Activated CD4-positive, alpha-beta T cell treated with anti-CD3 and anti-CD28 coated beads, Interleukin-2, Interleukin-4, amounts not matched to agents 100 ng/mL and 50 ng/mL, durations not matched to agents 16 hours and 8 hours (primary cell): ENCODE data around the gene GUCY1A1.

Experiments used
- DNase-seq: peaks from one replicate; pipeline ENCODE4 v3.0.0-alpha.2; 2020; ENCODE audit warnings: low spot score

GUCY1A1 gene

DNA sequence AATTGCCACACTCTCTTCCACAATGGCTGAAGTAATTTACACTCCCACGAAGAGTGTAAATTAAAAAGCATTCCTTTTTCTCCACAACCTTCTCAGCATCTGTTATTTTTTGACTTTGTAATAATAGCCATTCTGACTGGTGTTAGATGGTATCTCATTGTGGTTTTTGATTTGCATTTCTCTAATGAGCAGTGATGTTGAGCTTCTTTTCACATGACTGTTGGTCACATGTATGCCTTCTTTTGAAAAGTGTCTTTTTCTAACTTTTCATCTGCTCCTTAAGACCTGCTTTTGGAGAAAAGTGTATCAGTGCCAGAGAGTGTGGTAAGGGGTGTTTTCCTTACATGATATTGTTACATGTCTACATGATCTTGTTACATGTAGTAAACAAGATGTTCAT, 25.7 kb downstream of the GUCY1A1 start:
- DNase-seq = no peak

DNA sequence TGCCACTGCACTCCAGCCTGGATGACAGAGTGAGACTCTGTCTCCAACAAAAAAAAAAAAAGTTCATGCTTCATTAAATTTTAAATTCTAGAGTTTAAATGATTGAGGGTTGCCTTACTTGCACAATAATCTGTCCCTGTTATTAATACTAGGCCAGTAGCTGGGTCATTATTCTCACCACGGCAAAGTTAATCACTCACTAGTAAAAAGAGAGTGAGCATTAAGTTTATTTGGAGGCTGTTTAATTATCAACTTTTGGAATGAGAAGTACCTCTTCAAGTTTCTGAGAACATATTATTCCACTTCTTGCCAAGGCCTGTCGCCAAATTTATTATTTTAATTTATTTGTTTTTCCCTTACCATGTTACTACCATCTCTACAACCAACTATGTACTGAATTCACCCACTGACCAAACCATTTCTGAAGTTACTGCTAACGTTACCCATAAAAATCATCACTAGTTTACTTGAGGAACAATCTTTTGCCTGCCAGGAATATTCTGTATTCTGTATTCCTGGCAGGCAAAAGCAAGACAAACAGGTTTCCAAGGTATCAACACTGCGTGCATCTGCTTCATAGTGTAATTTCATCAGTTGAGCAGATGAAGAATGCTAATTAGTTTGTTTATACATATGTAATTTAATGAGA, 26.5 kb downstream of the GUCY1A1 start:
- DNase-seq = no peak

DNA sequence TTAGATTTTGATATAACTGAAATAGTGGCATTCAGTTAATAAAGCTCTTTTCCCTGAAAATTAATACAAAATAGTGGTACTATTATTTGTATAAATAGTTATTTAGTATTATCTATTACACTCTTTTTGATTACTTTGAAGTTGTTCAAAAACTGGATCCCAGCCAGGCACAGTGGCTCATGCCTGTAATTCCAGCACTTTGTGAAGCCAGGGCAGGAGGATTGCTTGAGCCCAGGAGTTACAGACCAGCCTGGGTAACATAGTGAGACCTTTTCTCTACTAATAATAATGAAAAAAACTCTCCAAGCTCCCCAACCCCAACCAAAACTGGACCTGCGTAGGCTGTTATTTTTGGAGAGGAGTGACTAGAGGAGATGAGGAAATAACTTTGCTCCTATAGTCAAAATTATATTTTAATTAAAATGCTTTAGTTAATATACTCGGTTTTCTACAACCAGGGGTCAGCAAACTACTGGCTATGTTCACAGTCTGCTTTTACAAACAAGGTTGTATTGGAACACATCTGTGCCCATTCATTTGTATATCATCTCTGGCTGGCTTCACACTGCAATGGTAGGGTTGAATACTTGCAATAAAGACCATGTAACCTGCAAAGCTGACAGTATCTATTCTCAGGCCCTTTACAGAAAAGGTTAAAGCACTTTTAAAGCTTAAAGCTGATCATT, 27.6 kb downstream of the GUCY1A1 start:
- DNase-seq = no peak

DNA sequence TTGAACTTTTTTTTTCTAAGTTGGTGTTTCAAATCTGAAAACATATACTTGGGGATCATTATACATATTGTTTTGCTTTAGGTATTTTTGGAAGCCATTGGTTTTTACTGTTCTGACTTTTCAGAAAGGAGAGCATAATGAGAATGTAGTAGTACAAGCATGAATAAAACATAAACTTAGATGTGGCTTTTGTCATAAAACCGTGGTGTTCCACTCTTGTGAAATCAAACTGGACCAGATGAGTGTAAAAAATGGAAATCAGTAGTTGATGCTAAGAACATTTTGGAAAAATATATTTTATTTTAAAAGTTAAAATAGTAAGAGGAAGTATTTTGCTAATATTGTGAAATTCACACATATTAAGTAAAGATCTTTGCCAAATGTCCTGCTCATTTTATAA, 29.6 kb downstream of the GUCY1A1 start:
- no peak for DNase-seq

DNA sequence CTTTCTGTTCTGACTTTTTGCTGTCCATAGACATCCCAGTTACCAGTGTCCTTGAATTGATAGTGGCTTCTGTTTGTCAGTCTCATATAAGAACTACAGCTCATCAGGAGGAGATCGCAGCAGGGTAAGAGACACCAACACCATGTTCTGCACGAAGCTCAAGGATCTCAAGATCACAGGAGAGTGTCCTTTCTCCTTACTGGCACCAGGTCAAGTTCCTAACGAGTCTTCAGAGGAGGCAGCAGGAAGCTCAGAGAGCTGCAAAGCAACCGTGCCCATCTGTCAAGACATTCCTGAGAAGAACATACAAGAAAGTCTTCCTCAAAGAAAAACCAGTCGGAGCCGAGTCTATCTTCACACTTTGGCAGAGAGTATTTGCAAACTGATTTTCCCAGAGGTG, 30.1 kb downstream of the GUCY1A1 start:
- no peak for DNase-seq

DNA sequence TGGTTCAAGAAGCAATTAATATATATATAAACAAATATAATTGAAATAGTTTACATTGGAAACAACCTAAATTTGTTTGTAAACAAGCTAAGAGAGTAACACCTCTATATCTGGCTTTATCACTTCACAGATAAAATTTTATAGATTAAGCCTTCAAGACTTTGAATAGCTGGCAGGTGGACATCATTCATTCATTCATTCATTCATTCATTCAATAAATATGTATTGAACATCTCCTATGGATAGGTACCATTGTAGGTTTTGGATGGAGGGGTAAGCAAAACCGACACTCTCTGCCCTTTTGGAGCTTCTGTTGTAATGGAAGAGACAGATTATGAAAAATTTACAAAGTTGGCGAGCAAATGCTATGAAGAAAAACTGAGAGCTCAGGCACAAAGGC, 35.2 kb downstream of the GUCY1A1 start:
- DNase-seq = no peak

DNA sequence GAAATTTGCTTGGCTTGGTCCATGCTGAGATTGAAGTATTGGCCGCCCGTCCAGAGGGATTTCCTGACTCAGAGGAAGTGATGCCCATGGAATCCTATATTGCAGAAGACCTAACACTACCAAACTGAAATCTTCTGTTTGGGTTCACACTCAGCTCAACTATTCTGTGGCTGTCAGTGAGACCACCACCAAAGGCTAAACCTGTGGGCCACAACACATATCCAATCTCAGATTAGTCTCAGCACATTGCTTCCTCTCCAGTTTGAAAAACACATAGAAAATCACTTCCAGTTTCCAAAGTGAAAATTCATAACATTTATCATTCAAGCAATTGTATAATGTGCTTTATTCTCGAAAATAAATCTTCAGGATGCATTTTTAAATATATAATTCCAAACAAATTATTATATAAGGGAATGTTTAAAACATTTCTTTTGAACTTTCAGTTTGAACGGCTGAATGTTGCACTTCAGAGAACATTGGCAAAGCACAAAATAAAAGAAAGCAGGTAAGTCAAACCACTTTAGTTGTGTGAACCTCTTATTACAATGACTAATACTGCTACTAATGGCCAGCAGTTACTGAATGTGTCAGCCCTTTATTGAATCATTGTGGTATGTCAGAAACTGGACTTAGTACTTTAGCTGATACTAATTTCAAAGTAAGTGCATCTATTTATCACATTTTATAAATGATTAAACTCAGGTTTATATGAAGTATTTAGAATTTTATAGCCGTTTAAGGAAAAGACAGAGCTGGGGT, 37.0 kb downstream of the GUCY1A1 start:
- DNase-seq = no peak

DNA sequence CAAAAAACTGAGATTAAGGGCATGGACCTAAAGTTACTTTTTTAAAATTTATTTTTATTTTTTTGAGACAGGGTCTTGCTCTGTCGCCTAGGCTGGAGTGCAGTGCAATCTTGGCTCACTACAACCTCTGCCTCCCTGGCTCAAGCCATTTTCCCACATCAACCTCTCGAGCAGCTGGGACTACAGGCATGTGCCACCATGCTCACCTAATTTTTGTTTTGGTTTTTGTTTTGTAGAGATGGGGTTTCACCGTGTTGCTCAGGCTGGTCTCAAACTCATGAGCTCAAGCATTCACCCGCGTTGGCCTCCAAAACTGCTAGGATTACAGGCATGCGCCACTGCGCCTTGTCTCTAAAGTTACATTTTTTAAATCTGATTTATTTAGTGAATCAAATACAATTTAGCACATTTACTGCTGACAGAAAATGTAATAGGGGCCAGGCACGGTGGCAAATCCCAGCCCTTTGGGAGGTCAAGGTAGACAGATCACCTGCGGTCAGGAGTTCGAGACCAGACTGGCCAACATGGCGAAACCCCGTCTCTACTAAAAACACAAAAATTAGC, 38.3 kb downstream of the GUCY1A1 start:
- DNase-seq = no peak

DNA sequence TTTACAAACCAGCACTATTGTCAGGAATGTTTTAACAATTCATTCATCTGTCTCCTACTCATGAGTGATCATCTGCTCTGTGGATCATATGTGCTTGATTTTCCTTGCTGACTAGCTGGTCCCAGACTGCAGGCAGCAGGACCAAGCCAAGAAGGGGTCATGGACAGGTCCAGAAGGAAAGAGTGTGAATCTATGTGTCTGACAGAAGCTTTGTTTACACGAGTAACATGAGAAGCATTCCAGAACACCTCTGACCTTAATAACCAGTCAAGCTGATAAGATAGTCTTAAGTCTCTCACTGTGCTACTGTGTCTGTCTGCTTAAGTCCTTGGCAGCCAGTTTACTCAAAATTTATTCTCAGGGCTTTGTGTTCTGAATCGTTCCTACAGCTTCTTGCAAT, 39.0 kb downstream of the GUCY1A1 start:
- DNase-seq = no peak

DNA sequence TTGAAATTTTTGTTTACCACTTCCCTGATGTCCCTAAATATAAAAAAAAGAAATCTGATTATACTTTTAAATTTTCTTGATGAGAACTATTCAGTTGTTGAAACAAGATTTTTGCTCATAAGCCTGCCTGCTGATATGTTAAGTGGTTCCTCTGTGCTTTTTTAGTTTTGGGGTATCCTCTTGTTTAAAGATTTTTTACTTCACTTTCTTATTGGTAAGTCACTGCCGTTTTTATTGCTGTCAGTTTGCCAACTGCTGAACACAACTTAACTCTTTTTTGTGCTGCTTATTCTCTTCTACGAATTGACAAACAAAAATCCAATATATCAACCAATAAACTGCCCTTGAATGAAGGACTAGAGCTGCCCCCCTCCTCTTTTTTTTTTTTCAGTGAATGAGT, 39.5 kb downstream of the GUCY1A1 start:
- no peak for DNase-seq

DNA sequence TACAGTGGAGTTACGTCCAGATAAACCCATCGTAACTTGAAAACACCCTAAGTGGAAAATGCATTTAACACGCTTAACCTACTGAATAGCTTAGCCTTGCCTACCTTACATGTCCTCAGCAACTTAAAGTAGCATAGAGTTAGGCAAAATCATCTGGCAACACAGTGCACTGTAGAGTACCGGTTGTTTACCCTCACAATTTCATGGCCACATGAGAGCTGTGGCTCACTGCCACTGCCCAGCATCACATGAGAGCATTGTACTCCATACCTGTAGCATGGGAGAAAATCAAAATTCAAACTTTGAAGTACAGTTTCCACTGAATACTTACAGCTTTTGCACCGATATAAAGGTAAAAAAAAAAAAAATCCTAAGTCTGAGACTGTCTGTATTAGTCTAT, 40.6 kb downstream of the GUCY1A1 start:
- no peak for DNase-seq

DNA sequence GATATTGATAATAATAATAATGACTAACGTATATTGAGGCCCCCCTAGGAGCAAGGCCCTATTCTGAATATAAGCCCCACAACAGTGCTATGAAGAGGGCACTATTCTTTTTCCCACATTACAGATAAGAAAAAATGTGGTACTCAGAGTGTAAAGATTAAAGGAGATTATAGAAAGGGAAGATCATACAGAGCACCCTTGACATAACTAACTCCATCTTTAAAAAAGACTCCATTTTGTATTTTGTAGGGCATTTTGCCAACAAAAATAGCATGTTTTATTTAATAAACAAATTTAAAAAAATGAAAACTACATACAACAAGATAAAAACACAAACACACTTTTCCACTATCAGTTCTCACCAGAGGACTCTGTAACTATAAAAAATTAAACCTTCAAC, 42.1 kb downstream of the GUCY1A1 start:
- DNase-seq = no peak

DNA sequence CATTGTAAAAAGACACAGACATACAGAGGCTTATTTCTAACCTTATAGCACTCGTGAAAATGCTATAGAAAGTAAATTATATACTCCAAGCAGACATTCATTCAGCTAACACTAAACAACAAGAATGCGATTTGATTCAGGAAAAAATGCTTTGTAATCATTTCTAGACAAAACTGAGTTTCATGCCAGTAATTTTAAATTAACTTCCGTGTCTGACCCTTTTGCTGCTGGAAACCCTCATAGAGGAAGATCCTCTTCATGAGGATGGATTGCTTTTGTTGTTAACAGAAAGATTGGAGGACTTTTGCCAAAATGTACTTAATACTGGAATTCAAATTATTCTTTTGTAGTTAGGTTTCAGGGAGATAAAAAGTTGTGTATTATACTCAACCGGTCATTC, 43.3 kb downstream of the GUCY1A1 start:
- DNase-seq = no peak

DNA sequence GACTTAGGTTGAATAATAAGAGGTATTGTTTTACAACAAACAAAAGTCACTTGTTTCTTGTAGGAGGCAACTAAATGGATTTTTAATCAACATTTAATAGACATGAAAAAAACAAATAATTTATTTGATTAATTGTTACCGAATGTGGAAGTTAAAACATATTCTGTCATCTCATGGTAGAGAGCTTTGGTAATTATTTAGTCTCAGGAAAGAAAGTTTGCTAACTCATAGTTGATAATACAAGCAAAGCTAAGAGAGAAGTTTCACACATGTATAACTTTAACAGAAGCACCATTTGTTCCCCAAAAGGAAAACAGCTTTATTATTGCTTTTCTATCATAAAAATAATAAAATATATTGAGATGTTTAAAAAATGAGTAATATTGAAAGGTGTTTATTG, 44.9 kb downstream of the GUCY1A1 start:
- no peak for DNase-seq

DNA sequence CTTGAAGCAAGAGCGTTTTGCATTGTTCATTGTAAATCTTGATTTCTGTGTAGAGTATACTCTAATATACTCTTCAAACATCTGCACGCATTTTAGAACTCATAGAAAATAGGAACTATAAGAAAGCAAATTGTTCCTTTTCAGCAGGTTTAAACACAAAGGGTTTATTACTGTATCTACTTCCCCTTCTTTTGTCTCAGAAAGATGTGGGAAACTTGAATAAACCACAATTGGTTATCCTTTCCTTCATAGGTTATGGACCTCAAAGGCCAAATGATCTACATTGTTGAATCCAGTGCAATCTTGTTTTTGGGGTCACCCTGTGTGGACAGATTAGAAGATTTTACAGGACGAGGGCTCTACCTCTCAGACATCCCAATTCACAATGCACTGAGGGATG, 46.2 kb downstream of the GUCY1A1 start:
- no peak for DNase-seq

DNA sequence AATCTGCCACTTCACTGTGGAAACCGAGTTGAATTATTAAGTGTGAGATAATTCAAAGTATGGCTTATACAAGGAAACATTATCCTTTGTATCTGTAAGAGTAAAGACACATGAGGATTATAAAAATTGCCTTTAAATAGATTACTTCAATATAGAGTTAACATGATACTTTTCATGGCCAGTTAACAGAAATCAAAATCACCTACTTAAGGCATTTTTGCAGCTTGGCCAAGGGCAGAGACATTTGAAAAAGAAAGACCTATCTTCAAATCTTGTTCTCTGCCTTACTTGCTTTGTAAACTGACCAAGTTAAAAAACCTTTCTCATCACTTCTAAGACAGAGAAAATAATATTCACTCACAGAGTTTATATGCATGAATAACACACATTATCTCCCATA, 47.3 kb downstream of the GUCY1A1 start:
- DNase-seq = no peak

DNA sequence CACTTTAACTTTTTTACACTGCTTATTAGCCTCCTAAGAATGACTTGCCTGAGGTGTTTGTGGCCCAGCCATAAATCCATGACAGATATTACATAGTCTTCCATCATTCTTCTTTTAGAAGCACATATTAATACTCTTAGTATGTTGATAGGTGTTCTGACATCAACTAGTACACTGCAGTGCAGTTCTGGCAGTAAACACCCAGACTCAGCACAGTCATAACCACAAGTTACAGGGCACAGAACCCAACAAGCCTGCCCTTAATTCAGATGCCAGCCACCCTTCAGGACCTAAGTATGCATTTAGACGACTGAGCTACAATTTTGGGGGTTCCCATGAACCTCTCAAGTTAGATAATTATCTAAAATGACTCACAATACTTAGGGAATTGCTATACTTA, 55.7 kb downstream of the GUCY1A1 start:
- DNase-seq = no peak

DNA sequence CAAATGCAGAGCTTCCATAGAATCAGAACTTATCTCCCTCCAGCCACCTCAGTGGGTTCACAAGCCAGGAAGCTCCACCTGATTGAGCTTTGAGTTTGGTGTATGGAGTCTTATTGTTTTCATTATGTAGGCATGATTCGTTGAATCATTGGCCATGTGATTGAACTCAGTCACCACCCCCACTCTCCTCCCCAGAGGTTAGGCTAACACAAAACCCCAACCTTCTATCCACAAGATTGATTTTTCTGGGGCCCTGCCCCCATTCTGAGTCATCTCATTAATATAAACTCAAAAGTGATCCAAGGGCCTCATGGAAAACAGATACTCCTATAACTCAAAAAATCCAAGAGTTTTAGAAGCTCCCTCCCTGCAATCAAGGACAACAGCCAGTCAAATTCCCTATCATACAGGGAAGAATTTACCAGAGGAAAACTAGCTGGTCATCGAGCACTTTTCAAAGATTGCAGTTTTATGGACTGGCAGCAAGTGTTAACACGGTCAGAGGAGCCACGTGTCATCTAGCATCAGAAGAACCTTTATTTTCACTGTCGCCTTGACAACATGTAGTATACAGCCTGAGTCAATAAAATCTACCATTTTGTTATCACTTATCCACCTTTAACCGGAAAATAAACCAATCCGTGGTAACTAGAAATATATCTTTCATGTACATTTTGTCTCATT, 56.3 kb downstream of the GUCY1A1 start:
- no peak for DNase-seq

DNA sequence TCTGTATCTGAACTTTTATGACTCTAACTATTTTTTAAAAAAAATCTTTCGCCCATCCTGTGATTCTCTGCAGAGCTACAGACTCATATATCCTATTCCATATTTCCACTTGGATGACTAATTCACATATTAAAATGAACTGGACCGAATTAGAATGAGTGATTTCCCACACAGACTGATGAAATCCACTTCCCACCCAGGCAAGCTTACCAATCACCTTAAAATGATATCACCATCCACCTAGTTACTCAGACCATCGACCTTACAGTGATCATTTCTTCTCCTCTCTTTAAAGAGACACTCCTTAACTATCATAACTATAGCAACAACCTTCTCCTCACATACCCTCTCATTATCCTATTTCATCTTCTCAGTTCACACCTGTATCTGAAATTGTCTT, 58.1 kb downstream of the GUCY1A1 start:
- DNase-seq = no peak

DNA sequence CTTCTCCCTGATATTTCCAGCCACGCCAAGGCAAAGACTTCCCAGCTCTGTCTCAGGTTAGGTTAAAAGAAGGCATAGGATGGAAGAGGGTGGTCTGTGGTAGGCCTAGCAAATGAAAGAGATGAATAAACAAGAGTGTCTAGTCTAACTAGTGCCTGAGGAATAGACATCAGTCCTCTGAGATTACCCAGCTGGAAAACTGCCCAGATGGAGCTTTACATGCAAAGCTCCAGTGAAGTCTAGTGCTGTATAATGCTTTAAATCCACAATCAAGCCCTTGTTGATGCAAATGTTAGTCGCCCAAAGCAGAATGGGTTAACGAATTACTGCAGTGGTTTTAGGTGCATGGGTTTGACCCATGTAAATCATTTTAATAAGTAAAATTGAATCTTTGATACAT, 67.4 kb downstream of the GUCY1A1 start:
- no peak for DNase-seq

DNA sequence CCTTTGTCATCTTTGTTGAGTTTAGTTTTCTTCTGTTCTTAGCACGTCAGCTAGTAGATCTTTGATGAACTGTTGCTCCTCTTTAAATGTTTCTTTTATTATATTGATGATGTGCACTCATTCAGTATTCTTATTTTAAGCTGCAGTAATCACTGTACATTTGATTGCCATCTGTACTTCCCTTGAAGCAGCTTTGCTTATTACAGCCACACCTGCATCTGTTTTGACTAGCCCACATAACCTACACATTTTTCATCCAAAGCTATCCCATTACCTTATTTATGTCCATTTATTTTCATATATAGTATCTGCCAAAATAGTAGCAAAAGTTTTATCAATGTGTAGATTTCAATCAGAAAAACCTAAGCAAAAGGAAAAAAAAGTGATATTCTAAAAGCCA, 68.3 kb downstream of the GUCY1A1 start:
- DNase-seq = no peak

DNA sequence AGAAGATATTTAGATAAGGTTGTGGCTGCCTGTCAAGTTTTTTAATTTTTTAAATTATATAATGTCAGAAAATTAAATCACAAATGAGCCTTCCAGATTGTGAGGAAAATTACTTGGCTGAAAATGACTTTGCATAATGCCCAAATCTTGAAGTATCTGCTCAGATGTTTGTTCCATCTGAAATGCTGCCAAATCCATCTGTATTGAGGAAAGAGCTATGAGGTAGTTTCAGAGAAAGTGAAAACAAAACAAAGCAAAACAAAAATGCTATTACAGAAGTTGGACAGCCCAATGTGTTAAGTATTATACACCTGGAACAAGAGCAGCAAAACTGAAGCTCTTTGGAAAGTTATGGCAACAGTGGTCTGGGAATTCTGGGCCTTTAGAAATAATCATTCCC, 68.8 kb downstream of the GUCY1A1 start:
- no peak for DNase-seq

DNA sequence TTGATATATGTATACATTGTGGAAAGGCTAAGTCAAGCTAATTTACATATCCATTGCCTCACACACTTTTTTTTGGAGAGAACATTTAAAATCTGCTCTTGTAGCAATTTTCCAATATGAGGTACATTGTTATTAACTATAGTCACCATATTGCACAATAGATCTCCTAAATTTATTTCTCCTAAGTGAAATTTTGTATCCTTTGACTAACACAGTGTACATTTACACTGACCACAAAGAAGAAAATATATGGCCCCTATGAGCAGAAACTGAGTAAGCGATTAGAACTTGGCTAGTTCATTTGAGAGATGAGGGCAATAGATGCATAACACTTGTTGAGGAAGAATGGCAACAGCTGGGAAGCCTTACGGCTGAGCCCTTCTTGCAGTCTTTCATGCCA, 71.9 kb downstream of the GUCY1A1 start:
- DNase-seq = no peak
